ENCODE data around the gene SUSD1. TPM values are rescaled to one million over a fixed set of nuclear protein-coding genes. Genes with fewer than 3 reads are reported as not detected.

The SUSD1 gene
- polyA plus RNA-seq, 1 of the 3 experiments (the other 2 are of a cell fraction) = 8.2 TPM

- H3K4me3 ChIP-seq (ENCODE audit: low read depth in 2 of 2, low read length in 1 of 2) = no peak overlapping the region
- H3K79me2 ChIP-seq (ENCODE audit: insufficient read depth) = no peaks in the 10 kb centered on the region
- no peaks in the 10 kb centered on the region for H4K20me1 ChIP-seq (ENCODE audit: insufficient read depth)
- H3K9ac ChIP-seq = peak overlapping the region; percentile 57; the same call in 1 of the 2 replicates
- H3K27ac ChIP-seq (ENCODE audit: low read depth in 2 of 2, low read length in 1 of 2) = peak overlapping the region; percentile 63 to 75; a peak in 3 of 4 replicates
- H3K4me1 ChIP-seq (ENCODE audit: control insufficient read depth in 1 of 2, insufficient read depth in 2 of 2, low read depth in 1 of 2, low read length in 1 of 2) = peaks cover 0 to 33% of the 10 kb centered on the region in 2 experiments; a peak in 3 of 4 replicates
- H3K9me2 ChIP-seq = no peaks in the 10 kb centered on the region
- no peaks in the 10 kb centered on the region for H3K27me3 ChIP-seq (ENCODE audit: insufficient read depth)
- DNase-seq = no peak
- ChIA-PET POLR2A (no interaction called here), CTCF (no interaction called here)
- peaks cover 29% of the 10 kb centered on the region for H3F3A ChIP-seq (replicated peaks; ENCODE audit: insufficient read depth)
- 0 out of 2 replicates have a peak, but pooled peaks cover under 1% of the 10 kb centered on the region for H3K9me3 ChIP-seq
- H3K4me2 ChIP-seq = no peak overlapping the region; the same call in 1 of the 2 replicates
- no peak overlapping the region for H2AFZ ChIP-seq (ENCODE audit: low read depth)
- WGBS (ENCODE audit: low lambda C conversion rate) = 93% methylated on average over 5 of the region's 5 CpGs
- TF ChIP-seq MEF2A (IDR thresholded peaks at IDR 0.05; ENCODE audit: borderline replicate concordance, low read depth) (no peak), ELF1 (IDR thresholded peaks at IDR 0.05) (no peak), FOXJ3 (CRISPR knock-in tag; IDR thresholded peaks at IDR 0.05) (no peak), MXI1 (IDR thresholded peaks at IDR 0.05; ENCODE audit: low read depth, low read length) (no peak), TAF1 (IDR thresholded peaks at IDR 0.05; ENCODE audit: borderline replicate concordance, low read depth, low read length) (no peak), EP300 (IDR thresholded peaks at IDR 0.05; ENCODE audit: borderline replicate concordance in 1 of 2, low read depth in 1 of 2, low read length in 1 of 2) (no peak), RFX5 (IDR thresholded peaks at IDR 0.05; ENCODE audit: low read length) (no peak), SIN3A (IDR thresholded peaks at IDR 0.05; ENCODE audit: borderline replicate concordance, low read depth, low read length) (no peak), SMC3 (IDR thresholded peaks at IDR 0.05; ENCODE audit: low read depth, low read length) (no peak), NFIC (IDR thresholded peaks at IDR 0.05; ENCODE audit: borderline replicate concordance) (no peak), EZH2phosphoT487 (IDR thresholded peaks at IDR 0.05; ENCODE audit: borderline replicate concordance, low read depth) (no peak), TCF12 (IDR thresholded peaks at IDR 0.05) (no peak), REST (IDR thresholded peaks at IDR 0.05; ENCODE audit: low read depth, low read length) (no peak), FOSL2 (IDR thresholded peaks at IDR 0.05; ENCODE audit: borderline replicate concordance, low read depth) (no peak), PBX3 (IDR thresholded peaks at IDR 0.05) (no peak), JUND (IDR thresholded peaks at IDR 0.05) (no peak)
- TF ChIP-seq, protein P1, sequence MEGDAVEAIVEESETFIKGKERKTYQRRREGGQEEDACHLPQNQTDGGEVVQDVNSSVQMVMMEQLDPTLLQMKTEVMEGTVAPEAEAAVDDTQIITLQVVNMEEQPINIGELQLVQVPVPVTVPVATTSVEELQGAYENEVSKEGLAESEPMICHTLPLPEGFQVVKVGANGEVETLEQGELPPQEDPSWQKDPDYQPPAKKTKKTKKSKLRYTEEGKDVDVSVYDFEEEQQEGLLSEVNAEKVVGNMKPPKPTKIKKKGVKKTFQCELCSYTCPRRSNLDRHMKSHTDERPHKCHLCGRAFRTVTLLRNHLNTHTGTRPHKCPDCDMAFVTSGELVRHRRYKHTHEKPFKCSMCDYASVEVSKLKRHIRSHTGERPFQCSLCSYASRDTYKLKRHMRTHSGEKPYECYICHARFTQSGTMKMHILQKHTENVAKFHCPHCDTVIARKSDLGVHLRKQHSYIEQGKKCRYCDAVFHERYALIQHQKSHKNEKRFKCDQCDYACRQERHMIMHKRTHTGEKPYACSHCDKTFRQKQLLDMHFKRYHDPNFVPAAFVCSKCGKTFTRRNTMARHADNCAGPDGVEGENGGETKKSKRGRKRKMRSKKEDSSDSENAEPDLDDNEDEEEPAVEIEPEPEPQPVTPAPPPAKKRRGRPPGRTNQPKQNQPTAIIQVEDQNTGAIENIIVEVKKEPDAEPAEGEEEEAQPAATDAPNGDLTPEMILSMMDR (IDR thresholded peaks at IDR 0.05) = no peak
- TF ChIP-seq, protein P2, sequence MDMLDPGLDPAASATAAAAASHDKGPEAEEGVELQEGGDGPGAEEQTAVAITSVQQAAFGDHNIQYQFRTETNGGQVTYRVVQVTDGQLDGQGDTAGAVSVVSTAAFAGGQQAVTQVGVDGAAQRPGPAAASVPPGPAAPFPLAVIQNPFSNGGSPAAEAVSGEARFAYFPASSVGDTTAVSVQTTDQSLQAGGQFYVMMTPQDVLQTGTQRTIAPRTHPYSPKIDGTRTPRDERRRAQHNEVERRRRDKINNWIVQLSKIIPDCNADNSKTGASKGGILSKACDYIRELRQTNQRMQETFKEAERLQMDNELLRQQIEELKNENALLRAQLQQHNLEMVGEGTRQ (IDR thresholded peaks at IDR 0.05; ENCODE audit: borderline replicate concordance, low read depth, low read length) = no peak
- TF ChIP-seq, protein P3, sequence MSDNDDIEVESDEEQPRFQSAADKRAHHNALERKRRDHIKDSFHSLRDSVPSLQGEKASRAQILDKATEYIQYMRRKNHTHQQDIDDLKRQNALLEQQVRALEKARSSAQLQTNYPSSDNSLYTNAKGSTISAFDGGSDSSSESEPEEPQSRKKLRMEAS (IDR thresholded peaks at IDR 0.05; ENCODE audit: low read depth) = no peak
- no peaks in the 10 kb centered on the region for H3K36me3 ChIP-seq (replicated peaks in 1 of 2; ENCODE audit: control insufficient read depth in 1 of 2, insufficient read depth in 2 of 2, low read length in 1 of 2)
Observed at GRCh38 chr9:112042769-112043168, 132.3 kb downstream of the SUSD1 start.

Data from SK-N-SH (cell line).